HG03342 (cell line): ENCODE data around the gene FBXW7.

Experiments used
- ATAC-seq: cut with Tn5 transposase; IDR thresholded peaks from one replicate; pipeline ENCODE4 v1.9.1; 2021; ENCODE audit warnings: mild to moderate bottlenecking, moderate library complexity; ENCODE audit not compliant: unreplicated experiment

Gene FBXW7

DNA sequence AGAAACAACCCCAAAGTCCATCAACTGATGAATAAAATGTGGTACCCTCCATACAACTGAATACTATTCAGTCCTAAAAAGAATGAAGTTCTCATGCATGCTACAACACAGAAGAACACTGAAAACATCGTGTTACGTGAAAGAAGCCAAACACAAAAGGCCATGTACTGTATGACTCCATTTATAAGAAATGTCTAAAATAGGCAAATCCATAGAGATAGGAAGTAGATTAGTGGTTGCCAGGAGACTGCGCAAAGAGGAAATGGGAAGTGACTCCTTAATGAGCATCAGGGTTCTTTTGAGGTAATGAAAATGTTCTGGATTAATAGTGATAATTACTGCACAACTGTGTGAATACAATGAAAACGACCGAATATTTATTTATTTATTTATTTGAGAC is 23.4 kb downstream of the FBXW7 start:
- no peak for ATAC-seq

DNA sequence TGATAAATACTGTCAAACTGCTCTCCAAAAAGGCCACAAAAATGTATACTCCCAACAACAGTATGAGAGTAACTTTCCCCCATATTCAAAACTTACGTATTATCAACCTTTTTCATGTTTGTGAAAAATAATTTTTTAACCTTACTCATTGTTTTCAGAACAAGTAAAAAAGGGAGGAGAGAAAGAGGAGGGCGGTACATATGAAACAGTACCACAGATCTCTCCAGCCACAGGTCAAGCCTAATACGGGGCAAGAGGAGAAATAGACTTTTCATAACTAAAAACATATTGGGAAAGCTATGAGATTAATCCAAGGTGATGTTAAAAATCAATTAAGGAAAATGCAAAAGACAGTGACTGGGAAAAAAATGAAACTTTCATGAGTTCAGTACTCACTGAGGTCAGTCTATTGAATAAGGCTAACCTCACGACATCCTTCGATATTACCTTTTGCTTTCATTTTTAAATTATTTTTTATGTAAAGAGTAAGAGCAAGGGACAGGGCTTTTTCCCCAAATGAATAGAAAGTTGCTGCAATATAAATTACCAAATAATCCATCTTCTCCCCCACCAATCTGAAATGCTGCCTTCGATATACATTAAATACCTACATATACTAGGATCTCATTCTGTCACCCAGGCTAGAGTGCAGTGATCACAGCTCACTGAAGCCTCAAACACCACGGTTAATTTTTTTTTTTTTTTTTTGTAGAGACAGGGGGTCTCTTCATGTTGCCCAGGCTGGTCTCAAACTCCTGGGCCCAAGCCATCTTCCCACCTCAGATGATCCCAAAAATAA is 25.3 kb downstream of the FBXW7 start:
- ATAC-seq, result no peak

DNA sequence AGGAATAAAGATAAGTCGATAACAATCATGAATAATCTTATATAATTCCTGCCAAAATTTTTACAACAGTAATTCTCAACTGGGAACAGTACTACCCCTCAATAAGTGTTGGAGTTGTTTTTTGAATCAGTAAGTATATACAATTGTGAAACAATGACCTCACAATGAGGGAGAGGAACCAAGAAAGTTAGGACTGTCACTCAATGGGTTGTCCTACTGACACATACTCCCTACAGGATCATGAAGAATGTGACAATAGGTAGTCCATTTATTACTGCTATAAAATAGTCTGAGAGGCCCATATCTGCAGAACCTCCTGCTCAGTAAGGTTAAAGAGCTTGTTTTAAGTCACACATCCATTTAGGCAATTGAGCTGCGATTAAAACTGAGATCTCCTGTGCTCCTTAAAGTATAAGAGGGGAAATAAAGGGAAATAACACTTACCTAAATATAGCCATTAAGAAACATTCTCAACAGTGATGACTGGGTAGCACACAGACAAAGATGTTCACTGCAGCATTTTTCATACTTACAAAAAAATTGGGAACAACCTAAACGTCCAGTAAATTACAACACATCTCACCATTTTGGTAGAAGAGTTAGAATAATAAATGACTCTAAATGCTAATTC is 26.2 kb downstream of the FBXW7 start:
- ATAC-seq, result no peak

DNA sequence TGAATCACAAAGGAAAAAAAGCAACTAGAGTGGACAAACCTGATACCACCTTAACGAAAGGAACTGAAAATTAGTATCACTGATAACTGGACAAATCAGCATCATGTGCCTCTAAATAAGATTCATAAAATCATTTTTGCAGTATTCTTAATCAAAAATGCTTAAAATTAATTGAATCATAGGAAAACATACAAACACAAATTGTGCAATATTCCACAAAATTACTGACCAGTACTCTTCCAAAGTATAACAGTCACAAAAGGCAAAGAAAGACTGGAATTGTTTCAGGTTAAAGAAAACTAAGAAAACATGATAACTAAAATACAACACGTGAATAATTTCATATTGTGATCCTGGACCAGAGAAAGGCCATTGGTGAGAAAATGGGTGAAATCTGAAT is 27.1 kb downstream of the FBXW7 start:
- no peak for ATAC-seq

DNA sequence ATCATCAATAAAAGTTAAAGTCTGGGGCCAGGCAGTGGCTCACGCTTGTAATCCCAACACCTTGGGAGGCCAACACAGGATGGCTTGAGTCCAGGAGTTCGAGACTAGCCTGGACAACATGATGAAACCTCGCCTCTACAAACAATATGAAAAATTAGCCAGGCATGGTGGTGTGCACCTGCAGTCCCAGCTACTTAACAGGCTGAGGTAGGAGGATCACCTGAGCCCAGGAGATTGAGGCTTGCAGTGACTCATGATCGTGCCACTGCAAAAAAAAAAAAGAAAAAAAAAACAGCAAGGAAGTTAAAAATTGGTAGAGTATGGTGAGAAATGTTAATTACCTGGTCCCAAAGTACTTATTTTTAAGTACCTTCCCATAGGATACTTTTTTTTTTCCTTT is 27.5 kb downstream of the FBXW7 start:
- no peak for ATAC-seq

DNA sequence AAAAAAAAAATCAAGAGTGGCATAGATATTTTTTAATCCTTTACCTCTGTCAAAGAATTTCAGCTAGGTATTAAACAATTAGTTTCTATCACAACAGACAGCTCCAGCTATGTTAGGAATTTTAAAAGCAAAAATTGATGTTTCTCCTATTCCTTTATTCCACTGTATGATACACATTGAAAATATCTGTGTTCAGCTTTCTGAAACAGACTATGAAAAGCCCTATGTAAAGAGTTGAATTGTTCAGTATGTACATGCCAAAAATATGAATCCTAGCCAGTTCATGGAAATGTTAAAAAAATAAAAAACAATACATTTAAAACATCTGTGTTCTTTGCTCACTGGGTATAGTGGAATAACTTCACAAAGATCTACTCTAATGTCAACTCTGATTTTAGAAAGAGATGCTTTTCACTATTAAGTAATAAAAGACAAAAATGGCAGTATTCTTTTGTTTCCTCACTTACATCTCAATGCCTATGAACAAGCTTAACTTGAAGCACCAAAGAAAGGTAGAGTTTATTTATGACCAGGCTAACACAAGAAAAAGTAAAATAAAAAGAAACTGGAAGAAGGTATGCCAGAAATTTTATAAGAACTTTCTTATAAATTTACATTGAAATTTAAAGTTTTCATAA is 32.1 kb downstream of the FBXW7 start:
- ATAC-seq, result no peak

DNA sequence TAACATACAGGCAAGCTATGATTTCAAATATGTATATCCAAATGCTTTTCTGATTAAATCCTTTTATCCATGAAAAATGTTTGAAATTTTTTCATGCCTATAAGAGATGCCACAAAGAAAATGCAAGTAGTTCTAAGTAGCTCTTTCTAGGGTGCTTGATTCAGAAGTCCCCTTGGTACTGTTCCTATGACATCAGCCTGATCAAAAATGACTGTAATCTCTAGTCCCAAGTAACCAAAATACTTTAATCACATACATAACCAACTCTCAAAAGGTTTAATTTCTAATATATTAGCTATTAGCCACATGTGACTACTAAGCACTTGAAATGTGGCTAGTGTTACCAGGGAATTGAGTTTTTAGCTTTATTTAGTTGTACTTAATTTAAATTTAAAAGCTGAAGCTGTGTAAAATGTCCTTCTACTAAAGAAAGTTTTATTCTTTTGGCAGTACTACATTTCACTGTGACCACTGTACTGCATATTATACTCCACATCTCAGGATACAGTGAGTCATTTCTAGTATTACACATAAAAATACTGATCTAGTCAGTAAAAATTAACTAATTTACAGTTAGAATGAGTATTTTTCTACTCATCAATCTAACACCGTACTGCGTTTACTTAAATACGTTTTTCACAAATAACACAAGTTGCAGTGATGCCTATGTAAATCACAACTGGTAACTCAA is 33.9 kb downstream of the FBXW7 start:
- ATAC-seq, result no peak

DNA sequence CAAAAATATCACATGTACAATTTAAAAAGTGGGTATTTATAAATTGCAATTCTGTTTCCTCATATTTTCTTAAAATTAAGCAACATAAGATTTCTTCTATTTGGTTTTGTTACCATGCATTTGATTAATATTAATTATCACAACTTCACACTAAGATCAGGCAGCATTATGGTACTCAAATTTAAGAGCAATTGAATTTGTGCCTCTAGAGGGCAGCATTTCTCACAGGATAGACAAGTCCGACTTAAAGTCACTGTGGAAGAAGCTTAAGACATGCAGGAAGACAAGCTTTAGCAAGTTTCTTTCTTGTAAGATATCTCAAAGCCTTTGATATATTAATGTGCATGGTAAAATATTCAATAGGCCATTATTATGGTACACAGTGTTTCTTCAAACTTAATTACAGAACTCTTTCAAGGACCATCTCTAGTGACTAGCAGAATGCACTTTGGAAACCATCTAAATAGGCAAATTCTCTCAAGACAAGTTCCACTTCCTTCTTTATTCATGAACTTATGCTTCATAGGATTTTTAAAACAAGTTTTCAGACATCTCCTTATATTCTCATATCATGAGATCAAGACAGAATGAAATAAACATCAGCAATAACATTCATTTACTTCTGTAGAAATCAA is 35.0 kb downstream of the FBXW7 start:
- ATAC-seq, result peak; percentile 56

DNA sequence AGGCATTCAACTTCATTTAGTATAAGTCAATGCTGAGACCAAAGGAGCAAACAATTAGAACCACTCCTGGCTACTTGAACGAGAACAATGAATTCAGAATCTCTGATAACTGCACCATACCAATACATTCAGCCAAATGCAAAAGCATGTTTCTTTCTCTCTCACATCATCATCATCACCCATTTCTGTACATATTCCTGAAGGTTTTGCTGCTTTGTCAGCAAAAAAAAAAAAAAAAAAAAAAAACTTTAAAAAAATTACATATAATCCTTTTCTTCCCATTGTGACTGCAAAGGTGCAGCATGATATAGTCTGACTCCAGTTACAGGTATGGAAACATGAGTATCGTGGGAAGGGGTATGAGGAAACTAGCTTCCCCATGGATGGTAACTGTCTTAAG is 35.6 kb downstream of the FBXW7 start:
- no peak for ATAC-seq

DNA sequence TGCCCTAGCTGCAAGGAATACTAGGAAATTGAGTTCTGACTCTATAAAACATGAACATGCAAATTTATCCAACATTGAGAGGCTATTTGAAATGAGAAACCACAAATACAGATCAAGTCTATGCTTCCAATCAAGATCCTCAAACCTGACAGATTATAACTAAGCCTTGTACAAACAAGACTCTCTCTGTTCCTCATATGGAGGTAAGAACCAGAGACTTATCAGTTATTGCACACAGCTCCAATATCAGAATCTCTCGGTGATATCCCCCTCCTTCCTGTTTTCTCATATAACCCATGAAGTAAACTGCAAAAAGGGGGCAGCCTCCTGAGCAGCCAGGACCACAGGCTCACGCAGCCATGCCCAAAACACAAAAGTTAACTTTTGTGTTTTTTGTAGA is 36.5 kb downstream of the FBXW7 start:
- ATAC-seq, result no peak

DNA sequence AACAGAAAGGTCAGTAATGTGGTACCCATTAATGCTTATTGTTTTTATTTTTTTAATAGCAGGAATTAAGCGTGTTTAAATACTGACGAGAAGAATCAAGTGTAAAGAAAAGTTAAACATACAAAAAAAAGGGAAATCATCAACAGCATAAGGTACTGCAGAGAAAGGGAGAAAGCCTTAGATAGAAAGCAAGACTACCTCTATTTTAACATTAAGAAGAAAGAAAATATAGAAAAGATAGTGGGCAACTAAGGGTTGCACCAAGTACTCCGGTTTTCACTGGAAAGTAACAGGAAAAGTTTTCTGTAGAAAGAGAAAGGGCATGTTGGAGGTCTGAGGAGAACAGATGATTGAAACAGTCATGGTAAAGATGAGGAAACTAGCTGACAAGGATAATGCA is 41.9 kb downstream of the FBXW7 start:
- ATAC-seq, result no peak

DNA sequence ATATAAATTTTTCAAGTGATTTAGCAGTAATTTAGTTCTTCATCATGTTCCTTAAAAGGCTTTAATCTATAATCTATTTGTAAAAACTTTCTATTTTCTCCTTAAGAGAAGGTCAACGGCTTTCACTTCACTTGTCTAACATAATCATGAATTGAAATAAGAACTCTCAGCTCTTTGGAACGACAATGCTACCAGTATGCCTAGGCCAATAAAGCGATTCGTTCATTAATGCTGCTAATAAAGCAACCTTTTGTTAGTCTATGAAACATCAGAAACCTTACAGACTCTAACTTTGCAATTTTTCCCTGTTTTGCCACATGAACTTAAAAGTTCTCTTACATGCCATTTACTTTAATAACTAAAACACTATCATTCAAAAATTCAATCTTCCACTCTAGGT is 47.6 kb downstream of the FBXW7 start:
- no peak for ATAC-seq

DNA sequence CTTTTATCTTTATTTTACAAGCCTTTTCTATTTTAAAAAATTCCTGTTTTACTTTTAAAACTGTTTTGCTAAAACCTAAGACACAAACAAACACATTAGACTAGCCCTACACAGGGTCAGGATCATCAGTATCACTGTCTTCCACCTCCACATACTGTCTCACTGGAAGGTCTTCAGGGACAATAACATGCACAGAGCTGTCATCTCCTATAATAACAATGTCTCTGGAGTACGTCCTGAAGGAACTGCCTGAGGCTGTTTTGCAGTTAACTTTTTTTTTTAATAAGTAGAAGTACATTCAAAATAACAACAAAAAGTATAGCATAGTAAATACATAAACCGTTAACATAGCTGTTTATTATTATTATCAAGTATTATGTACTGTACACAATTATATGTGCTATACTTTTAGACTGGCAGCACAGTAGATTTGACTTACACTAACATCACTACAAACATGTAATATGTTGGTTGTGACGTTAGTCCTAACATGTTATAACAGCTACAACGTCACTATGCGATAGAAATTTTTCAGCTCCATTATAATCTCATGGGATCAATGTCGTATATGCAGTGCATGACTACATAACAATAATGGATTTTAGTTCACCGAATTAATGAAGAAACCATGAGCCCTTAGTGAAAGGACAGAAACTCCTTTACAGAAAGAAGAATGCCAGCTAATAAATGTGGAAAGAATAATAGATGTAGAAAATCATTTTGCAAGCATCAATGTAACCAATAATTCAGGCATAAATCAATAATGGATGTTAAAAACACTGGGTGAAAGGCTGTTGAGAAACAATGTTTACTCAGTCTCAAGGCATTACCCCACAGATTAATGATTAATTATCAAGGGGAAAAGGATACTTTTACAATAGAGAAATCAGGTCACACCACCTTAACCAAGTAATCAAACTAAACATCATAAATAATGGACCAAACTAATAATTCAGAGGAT is 49.2 kb downstream of the FBXW7 start:
- ATAC-seq, result no peak

DNA sequence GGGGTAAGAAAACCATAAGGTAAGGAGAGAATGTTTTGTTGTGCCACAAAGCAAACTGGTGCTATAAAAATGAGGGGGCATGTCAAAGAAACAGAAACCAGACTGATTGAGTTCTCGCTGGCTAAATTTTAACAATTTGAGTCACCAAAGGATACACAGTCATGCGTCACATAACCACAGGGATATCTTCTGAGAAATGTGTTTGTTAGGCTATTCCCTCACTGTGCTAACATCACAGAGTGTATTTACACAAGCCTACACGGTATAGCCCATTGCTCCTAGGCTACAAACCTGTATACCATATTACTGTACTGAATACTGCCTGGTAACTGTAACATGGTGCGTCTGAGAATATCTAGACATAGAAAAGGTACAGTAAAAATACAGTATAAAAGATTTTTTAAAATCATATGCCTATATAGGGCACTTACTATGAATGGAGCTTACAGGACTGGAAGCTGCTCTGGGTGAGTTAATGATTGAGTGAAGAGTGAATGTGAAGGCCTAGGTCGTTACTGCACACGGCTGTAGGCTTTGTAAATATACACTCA is 50.1 kb downstream of the FBXW7 start:
- peak; percentile 97 for ATAC-seq

DNA sequence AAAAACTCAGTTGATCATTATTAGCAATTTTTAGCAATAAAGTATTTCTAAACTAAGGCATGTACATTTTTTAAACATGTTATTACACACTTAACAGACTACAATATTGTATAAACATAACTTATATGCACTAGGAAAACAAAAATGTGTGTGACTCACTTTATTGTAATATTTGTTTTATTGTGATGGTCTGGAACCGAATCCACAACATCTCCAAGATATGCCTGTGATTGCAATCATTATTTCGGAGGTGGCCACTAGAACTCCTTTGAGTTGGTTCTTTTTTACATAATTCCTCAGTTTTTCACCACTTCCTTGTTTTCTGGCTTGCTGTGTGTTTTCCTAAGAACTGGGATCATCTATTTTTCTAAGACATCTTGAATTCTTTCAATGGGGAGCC is 53.7 kb downstream of the FBXW7 start:
- ATAC-seq, result no peak

DNA sequence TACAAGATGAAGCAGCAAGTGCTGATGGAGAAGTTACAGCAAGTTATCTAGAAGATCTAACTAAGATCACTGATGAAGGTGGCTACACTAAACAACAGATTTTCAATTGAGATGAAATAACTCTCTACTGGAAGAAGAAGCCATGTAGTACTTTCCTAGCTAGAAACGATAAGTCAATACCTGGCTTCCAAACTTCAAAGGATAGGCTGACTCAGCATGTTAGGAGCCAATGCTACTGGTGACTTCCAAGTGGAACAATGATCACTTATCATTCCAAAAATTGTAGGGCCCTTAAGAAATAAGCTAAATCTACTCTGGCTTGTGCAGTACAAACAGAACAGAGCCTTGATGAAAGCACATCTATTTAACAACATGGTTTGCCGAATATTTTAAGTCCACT is 55.0 kb downstream of the FBXW7 start:
- ATAC-seq, result no peak

DNA sequence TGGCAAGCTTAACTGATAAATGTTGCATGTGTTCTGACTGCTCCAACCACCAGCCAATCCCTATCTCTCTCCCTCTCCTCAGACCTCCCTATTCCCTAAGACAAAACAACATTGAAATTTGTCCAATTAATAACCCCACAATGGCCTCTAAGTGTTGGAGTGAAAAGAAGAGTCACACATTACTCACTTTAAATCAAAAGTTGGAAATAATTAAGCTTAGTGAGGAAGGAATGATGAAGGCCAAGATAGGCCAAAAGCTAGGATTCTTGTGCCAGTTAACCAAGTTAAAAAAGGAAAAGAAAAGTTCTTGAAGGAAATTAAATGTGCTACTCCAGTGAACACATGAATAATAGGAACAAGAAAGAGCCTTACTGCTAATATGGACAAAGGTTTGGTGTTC is 55.6 kb downstream of the FBXW7 start:
- no peak for ATAC-seq

DNA sequence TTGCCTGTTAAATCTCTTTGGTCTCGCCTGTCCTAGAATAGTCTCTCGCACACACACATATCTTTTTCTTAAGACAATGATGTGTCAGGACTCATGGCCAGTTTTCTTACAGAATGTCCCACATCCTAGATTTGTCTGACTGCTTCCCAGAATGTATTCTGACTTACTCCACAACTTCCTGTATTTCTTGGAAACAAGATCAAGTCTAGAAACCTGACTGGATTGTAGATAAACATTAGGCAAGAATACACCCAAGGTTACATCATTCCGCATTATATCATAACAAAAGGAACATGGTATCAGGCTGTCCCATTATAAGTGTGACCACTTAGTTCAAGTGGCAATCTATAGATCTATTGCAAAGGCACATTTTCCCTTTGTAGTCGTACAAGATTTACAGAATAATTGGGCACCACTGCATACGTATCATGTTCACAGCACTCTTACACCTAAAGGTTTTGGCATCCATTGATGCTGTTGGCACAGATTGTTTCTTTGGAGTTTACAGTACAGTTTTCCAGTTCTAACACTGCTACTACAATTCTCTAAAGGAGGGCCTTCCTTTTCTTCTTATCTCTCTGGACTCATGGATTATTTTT is 56.4 kb downstream of the FBXW7 start:
- ATAC-seq, result no peak

DNA sequence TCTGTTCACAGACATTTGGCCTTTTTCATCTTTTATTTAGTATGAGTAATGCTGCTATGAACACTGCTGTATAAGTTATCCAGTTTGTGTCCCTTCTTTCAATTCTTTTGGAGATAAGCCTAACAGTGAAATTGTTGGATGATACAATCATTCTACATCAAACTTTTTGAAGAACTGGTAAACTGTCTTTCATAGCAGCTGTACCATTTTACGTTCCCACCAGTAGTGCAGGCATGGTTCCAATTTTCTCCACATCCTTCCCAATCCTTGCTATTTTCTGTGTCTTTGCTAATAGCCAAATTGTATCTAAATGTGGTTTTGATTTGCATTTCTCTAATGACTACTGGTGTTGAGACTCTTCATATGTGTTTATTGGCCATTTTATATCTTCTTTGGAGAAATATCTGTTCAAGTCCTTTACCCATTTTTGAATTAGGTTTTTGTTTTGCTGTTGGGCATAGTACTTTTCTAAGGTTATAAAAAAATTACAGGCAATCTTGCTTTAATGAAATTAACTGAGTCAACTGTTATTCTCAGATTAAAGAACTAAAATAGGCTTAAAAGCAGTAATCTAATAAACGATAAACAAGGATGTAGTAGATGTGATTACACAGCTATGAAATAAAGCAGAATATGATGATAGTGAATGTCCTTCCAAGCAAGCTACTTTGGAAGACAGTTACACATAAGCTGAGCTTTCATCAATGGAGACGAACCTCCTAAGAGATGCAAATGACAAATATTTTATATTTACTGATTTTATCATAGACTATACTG is 57.2 kb downstream of the FBXW7 start:
- ATAC-seq, result no peak
